Natural killer cell treated with Interleukin-12 subunit alpha and Interleukin-12 subunit beta and Interleukin-15 and Interleukin-18, amount 100 ng/mL, for 72 hours (primary cell): Measurements from ENCODE around the gene ANKRD42. TPM values are rescaled to one million over a fixed set of nuclear protein-coding genes. Genes with fewer than 3 reads are reported as not detected.
"Not testable (repeated sequence)": the region's sequence is repeated elsewhere in the genome, so short reads cannot be mapped to it uniquely, and the experiment has no call there.

Source experiments
- ATAC-seq, 2 donors: fragments of 150-1000 bp; cut with Tn5 transposase in 1 of 2; sonication (Bioruptor Pico), chemical (Tn5 transposase) in 1 of 2; 2 replicates each; pipeline ENCODE4 v1.10.0; 2021
- DNase-seq: peaks from one replicate; pipeline ENCODE4 v3.0.0; 2022; ENCODE audit warnings: low spot score
- H3K27ac Mint-ChIP-seq, 2 donors: 1 replicate in 1 of 2; 2 replicates in 1 of 2; pipeline ENCODE4 v1.8.0; 2022; ENCODE audit warnings: mixed read lengths in 2 of 2, mild to moderate bottlenecking in 1 of 2, moderate library complexity in 1 of 2
- H3K27me3 Mint-ChIP-seq, 2 donors: 1 replicate in 1 of 2; 2 replicates in 1 of 2; pipeline ENCODE4 v1.8.0; 2022; ENCODE audit warnings: mixed read lengths in 2 of 2
- H3K36me3 Mint-ChIP-seq: one replicate; pipeline ENCODE4 v1.8.0; 2022; ENCODE audit warnings: mixed read lengths
- H3K4me1 Mint-ChIP-seq, 2 donors: 1 replicate in 1 of 2; 2 replicates in 1 of 2; pipeline ENCODE4 v1.8.0; 2022; ENCODE audit warnings: low read depth in 2 of 2, mixed read lengths in 2 of 2, mild to moderate bottlenecking in 1 of 2
- H3K4me3 Mint-ChIP-seq: one replicate; pipeline ENCODE4 v1.8.0; 2022; ENCODE audit warnings: mixed read lengths
- H3K9me3 Mint-ChIP-seq: 2 replicates; pipeline ENCODE4 v1.8.0; 2022; ENCODE audit warnings: mixed read lengths
- total RNA-seq, 2 donors: library from RNA; stranded (reverse); gene quantifications; one replicate each; pipeline ENCODE4 v1.2.3, GENCODE V29; 2022

Gene ANKRD42
- total RNA-seq, 2 donors from 2014 or later: 4.3 to 10.5 TPM

DNA sequence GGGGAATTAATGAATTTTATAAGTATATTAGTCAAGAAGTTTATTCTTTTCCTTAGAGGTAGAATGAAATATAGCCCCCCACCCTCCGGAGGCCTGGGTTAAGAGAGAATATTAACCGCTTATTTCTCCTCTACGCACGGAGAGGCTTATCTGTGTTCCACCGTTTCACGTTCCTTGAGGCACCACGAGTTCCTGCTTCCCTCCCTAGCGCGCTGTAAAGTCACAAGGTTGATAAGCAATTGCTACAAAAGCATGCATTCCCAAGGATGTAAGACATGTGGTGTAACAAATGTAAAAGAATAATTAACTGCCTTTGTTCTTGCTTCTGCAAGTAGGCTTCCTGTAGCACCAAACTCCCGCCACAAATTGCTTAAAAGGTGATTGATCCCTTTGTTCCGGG lies 1.5 kb upstream of the ANKRD42 start:
- Mint-ChIP-seq H3K4me1 (peaks cover 34 to 46% of the 10 kb centered on the region in 2 donors), H3K9me3 (no peaks in the 10 kb centered on the region), H3K4me3 (peak overlapping the region; percentile 99), H3K36me3 (peaks cover 6% of the 10 kb centered on the region), H3K27me3 (no peaks in the 10 kb centered on the region), H3K27ac (peak overlapping the region; percentile 95 to 96)
- DNase-seq: no peak
- no peak for ATAC-seq

GRCh38 chr11:83192606-83193245 lies 786 bp upstream of the ANKRD42 start:
- Mint-ChIP-seq H3K36me3 (peaks cover 6% of the 10 kb centered on the region), H3K4me1 (peaks cover 34 to 46% of the 10 kb centered on the region in 2 donors), H3K27ac (peak overlapping the region; percentile 95 to 96), H3K4me3 (peak overlapping the region; percentile 99), H3K27me3 (no peaks in the 10 kb centered on the region), H3K9me3 (no peaks in the 10 kb centered on the region)
- ATAC-seq: no peak
- no peak for DNase-seq

DNA sequence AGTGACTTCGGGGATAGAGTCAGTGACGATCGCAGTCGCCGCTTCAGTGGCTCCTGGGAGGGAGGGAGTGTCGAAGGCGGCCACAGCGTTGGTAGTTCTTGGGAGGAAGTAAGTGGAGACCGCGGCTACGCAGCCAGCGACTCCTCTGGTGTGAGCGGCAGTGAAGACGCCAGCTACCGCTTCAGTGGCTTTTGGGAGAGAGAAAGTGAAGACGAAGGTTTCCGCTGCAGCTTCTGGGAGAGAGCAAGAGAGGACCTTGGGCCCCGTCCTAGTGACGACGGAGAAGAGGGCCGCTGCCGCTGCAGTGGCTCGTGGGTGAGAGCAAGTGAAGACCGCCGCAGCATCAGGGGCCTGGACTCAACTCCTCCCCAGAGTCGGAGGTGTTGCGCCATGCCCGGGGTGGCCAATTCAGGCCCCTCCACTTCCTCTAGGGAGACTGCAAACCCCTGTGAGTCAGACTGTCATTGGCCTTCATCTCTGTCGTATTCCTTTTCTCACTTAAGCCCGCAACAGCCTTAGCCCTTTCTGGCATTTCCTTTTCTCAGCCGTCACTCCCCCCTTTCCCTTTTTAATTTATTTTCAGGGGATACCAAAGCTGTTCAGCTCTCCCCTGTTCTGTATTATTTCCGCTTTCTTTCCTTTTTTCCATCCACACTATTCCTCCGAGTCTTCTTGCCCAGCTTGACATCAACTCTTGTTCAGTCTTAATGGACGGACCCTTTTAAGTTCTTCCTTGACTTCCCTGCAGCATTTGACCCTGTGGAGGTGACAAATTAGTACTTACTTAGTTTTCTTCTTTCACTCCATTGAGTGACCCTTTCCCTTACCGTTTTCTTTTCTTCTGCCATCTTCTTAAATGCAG lies 1.0 kb downstream of the ANKRD42 start:
- no peaks in the 10 kb centered on the region for H3K27me3 Mint-ChIP-seq
- peak overlapping the region; percentile 99 for H3K4me3 Mint-ChIP-seq
- ATAC-seq: peak; percentile 88 to 92
- peak; percentile 91 for DNase-seq
- peak overlapping the region; percentile 95 to 96 for H3K27ac Mint-ChIP-seq
- H3K4me1 Mint-ChIP-seq: peaks cover 34 to 46% of the 10 kb centered on the region in 2 donors
- H3K36me3 Mint-ChIP-seq: peaks cover 6% of the 10 kb centered on the region
- no peaks in the 10 kb centered on the region for H3K9me3 Mint-ChIP-seq

GRCh38 chr11:83195143-83195466 lies 1.6 kb downstream of the ANKRD42 start:
- no peak for DNase-seq
- no peaks in the 10 kb centered on the region for H3K9me3 Mint-ChIP-seq
- no peaks in the 10 kb centered on the region for H3K27me3 Mint-ChIP-seq

DNA sequence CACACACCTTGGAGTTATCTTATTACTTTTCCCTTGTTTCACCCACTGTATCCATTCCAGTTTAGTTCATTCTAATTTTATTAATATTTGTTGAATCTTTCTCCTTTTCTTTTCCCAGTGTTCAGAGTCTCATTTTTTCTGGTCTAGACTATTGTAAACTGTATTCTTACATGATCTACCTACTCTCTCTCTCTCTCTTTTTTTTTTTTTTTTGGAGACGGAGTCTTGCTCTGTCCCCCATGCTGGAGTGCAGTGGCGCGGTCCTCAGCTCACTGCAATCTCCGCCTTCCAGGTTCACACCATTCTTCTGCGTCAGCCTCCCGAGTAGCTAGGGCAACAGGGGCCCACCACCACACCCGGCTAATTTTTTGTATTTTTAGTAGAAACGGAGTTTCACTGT lies 2.1 kb downstream of the ANKRD42 start:
- Mint-ChIP-seq H3K4me1 (peaks cover 37 to 46% of the 10 kb centered on the region in 2 donors), H3K9me3 (no peaks in the 10 kb centered on the region), H3K27ac (peak overlapping the region; percentile 95 to 96), H3K36me3 (peaks cover 14% of the 10 kb centered on the region), H3K27me3 (no peaks in the 10 kb centered on the region), H3K4me3 (peak overlapping the region; percentile 99)
- ATAC-seq (no peak), DNase-seq (no peak)

More at GRCh38 chr11:83195143-83195466, 1.6 kb downstream of the ANKRD42 start:
- Mint-ChIP-seq H3K27ac (peak overlapping the region; percentile 95 to 96), H3K4me3 (peak overlapping the region; percentile 99), H3K4me1 (peaks cover 35 to 46% of the 10 kb centered on the region in 2 donors), H3K36me3 (peaks cover 11% of the 10 kb centered on the region)
- no peak for ATAC-seq

GRCh38 chr11:83200035-83200434 lies 6.5 kb downstream of the ANKRD42 start:
- DNase-seq (no peak), ATAC-seq (no peak)
- no peak overlapping the region for H3K27ac Mint-ChIP-seq
- peaks cover 12 to 20% of the 10 kb centered on the region in 2 donors for H3K4me1 Mint-ChIP-seq
- no peak overlapping the region for H3K4me3 Mint-ChIP-seq
- peaks cover 8% of the 10 kb centered on the region for H3K36me3 Mint-ChIP-seq
- no peaks in the 10 kb centered on the region for H3K9me3 Mint-ChIP-seq
- H3K27me3 Mint-ChIP-seq: no peaks in the 10 kb centered on the region

GRCh38 chr11:83205608-83206185 lies 12.2 kb downstream of the ANKRD42 start:
- Mint-ChIP-seq H3K36me3 (no peaks in the 10 kb centered on the region), H3K4me3 (no peak overlapping the region), H3K27ac (no peak overlapping the region), H3K9me3 (no peaks in the 10 kb centered on the region), H3K27me3 (no peaks in the 10 kb centered on the region), H3K4me1 (no peaks in the 10 kb centered on the region)
- DNase-seq (no peak), ATAC-seq (no peak)

DNA sequence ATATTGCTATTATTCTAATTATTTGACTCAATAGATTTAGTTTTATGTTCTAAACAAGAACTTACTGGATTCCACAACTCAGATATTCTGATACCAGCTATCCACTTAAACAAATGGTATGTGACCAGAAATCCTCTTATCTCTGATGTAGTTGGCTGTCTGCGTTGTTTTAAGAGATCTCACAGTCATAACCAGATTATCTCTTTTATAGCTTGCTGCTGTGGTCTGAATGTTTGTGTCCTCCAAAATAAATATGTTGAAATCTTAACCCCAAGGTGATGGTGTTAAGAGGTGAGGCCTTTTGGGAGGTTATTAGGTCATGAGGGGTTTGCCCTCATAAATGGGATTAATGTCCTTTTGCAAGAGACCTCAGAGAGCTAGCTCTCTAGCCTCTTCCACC lies 12.7 kb downstream of the ANKRD42 start:
- no peaks in the 10 kb centered on the region for H3K9me3 Mint-ChIP-seq
- H3K27me3 Mint-ChIP-seq: no peaks in the 10 kb centered on the region
- H3K27ac Mint-ChIP-seq: no peak overlapping the region
- H3K4me3 Mint-ChIP-seq: no peak overlapping the region
- H3K4me1 Mint-ChIP-seq: no peaks in the 10 kb centered on the region
- no peak for DNase-seq
- no peaks in the 10 kb centered on the region for H3K36me3 Mint-ChIP-seq
- no peak for ATAC-seq

DNA sequence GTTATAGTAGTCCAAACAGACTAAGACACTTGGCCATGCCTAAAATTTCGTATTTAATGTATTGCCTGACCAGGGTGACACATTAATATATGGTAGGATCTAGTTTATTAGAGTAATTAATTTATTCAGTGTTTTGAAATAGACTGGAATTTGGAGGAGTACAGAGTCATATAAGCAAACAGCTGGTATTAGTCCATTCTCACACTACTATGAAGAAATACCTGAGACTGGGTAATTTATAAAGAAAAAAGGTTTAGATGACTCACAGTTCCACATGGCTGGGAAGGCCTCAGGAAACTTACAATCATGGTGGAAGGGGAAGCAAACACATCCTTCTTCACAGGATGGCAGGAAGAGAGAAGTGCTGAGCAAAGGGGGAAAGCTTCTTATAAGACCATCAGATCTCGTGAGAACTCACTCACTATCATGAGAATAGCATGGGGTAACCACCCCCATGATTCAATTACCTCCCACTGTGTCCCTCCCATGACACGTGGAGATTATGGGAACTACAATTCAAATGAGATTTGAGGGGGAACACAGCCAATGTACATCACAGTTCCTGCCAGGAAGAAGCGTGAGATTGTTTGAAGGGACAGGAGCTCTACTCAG lies 13.4 kb downstream of the ANKRD42 start:
- not testable (repeated sequence) for ATAC-seq, H3K4me1 Mint-ChIP-seq, H3K27ac Mint-ChIP-seq, H3K36me3 Mint-ChIP-seq, H3K27me3 Mint-ChIP-seq, H3K9me3 Mint-ChIP-seq, H3K4me3 Mint-ChIP-seq, DNase-seq

DNA sequence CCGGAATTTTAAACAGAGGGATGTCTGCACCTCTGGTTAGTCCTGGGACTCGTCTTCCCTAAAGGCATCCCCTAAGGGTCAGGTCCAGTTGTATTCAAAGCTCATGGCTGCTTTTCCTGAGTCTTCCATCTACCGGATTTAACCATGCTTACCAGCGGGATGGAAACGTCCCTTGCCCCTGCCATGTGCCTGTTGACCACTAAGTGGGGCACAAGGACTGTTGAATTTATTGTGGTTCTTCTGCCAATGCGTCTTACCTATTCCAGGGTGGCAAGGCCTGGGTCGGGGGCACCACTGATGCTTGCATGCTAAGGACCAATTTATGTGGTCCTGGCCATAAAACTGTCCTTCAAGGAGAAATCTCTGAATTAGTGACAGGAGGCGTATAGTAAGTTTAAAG lies 25.6 kb downstream of the ANKRD42 start:
- H3K9me3 Mint-ChIP-seq: no peaks in the 10 kb centered on the region
- H3K4me3 Mint-ChIP-seq: no peak overlapping the region
- no peaks in the 10 kb centered on the region for H3K36me3 Mint-ChIP-seq
- no peaks in the 10 kb centered on the region for H3K27me3 Mint-ChIP-seq
- H3K27ac Mint-ChIP-seq: no peak overlapping the region
- H3K4me1 Mint-ChIP-seq: no peaks in the 10 kb centered on the region
- DNase-seq: no peak
- no peak for ATAC-seq

DNA sequence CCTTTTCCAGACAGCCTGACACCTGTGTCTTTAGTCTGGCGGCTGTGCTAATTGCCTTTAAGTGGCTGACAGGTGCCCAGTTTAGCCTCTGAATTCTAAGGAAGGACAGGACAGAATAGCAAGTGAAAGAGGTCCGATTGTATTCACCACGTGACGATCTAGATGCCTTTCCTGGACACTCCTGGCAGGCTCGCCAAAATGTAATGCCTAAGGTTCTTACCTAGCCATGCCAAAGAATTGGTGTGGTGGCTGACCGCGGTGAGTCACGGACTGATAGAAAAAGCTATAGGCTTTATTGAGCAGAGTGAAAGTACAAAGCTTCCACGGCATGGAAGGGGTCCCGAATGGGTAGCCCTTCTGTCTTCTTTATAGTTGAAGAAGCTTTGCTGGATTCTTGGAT lies 26.7 kb downstream of the ANKRD42 start:
- Mint-ChIP-seq H3K9me3 (no peaks in the 10 kb centered on the region), H3K27ac (no peak overlapping the region), H3K4me3 (no peak overlapping the region), H3K27me3 (no peaks in the 10 kb centered on the region), H3K4me1 (no peaks in the 10 kb centered on the region), H3K36me3 (no peaks in the 10 kb centered on the region)
- DNase-seq: no peak
- no peak for ATAC-seq

DNA sequence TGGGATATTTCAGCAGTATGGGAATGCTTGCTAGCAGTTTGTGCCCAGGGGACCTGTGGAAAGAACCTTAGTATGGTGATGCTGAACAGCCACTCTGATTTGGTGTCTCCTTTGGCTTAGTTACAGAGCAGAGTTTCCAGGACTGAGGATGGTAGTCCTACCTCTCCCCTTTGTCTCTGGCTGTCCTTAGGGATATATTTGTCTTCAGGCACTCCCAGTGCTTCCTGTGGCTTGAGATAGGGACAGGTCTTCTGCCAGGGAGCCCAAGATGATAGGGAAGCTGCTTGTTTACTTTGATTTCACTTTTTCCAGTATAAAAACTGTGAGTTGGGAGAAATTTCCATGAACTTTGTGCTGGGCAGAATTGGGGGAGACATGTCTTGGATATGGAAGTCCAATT lies 28.2 kb downstream of the ANKRD42 start:
- no peak for DNase-seq
- H3K4me1 Mint-ChIP-seq: no peaks in the 10 kb centered on the region
- H3K27ac Mint-ChIP-seq: no peak overlapping the region
- H3K9me3 Mint-ChIP-seq: no peaks in the 10 kb centered on the region
- H3K36me3 Mint-ChIP-seq: no peaks in the 10 kb centered on the region
- no peak for ATAC-seq
- H3K27me3 Mint-ChIP-seq: no peaks in the 10 kb centered on the region
- no peak overlapping the region for H3K4me3 Mint-ChIP-seq

GRCh38 chr11:83222499-83222898 lies 29.0 kb downstream of the ANKRD42 start:
- no peaks in the 10 kb centered on the region for H3K27me3 Mint-ChIP-seq
- no peak overlapping the region for H3K4me3 Mint-ChIP-seq
- DNase-seq (no peak), ATAC-seq (no peak)
- H3K27ac Mint-ChIP-seq: no peak overlapping the region
- no peaks in the 10 kb centered on the region for H3K36me3 Mint-ChIP-seq
- no peaks in the 10 kb centered on the region for H3K4me1 Mint-ChIP-seq
- no peaks in the 10 kb centered on the region for H3K9me3 Mint-ChIP-seq

GRCh38 chr11:83223457-83223856 lies 29.9 kb downstream of the ANKRD42 start:
- DNase-seq: no peak
- Mint-ChIP-seq H3K36me3 (no peaks in the 10 kb centered on the region), H3K27me3 (no peaks in the 10 kb centered on the region)

More at GRCh38 chr11:83223457-83223856, 29.9 kb downstream of the ANKRD42 start:
- ATAC-seq: no peak
- no peaks in the 10 kb centered on the region for H3K4me1 Mint-ChIP-seq
- no peak overlapping the region for H3K4me3 Mint-ChIP-seq
- no peak overlapping the region for H3K27ac Mint-ChIP-seq
- H3K9me3 Mint-ChIP-seq: no peaks in the 10 kb centered on the region
